ENCODE measurements around the gene VCX3B.

VCX3B gene

DNA sequence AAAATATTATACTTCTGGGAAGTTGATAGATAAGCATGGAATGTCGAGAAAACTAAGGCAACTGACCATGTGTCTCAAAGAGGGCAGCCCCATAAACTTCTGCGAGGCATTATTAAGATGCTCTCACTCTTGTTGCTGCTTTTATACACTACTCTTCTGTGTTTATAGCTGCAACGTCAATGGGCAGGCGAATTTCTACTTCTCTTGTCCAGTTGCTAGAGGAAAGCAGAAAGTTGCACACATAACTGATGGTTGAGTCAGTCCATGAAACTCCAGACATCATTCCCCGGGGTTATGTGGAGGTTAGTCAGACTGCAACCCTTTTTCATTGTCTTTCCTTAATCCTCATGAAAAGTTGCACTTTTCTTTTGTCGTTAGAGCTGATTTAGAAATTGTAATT is 39.8 kb downstream of the VCX3B start:
- H3K23ac ChIP-seq (ENCODE audit: low read length in 2 of 2), result no peak overlapping the region
- no peak overlapping the region for H2AK5ac ChIP-seq (ENCODE audit: low read length, severe bottlenecking)
- no peak overlapping the region for H2BK120ac ChIP-seq (ENCODE audit: low read depth, low read length)
- H2BK15ac ChIP-seq (ENCODE audit: low read depth, poor library complexity, severe bottlenecking), result no peak overlapping the region
- no peak overlapping the region for H3K18ac ChIP-seq (ENCODE audit: low read depth in 1 of 2, low read length in 2 of 2)
- H3K4ac ChIP-seq (ENCODE audit: low read depth in 1 of 2, low read length in 2 of 2), result no peak overlapping the region
- no peaks in the 10 kb centered on the region for H3K79me1 ChIP-seq (replicated peaks; ENCODE audit: low read length, poor library complexity, severe bottlenecking)
- no peak overlapping the region for H3K9ac ChIP-seq (ENCODE audit: low read length)
- no peaks in the 10 kb centered on the region for H3K36me3 ChIP-seq (ENCODE audit: control insufficient read depth in 1 of 2, insufficient read depth in 2 of 2, low read depth in 1 of 2, low read length in 2 of 2)
- no peak overlapping the region for H2BK5ac ChIP-seq (ENCODE audit: low read depth, low read length, poor library complexity, severe bottlenecking)
- no peak overlapping the region for H3K14ac ChIP-seq (ENCODE audit: low read length in 2 of 2)
- H3K4me1 ChIP-seq (ENCODE audit: control insufficient read depth, insufficient read depth, low read depth, low read length), result peaks cover 2% of the 10 kb centered on the region
- no peak overlapping the region for H3K4me2 ChIP-seq (ENCODE audit: low read length, poor library complexity, severe bottlenecking)
- no peak overlapping the region for H2AFZ ChIP-seq (ENCODE audit: low read depth, low read length)
- no peaks in the 10 kb centered on the region for H3K27me3 ChIP-seq (ENCODE audit: control insufficient read depth in 1 of 2, insufficient read depth in 1 of 2, low read length in 2 of 2)
- WGBS, result 45% methylated on average over 5 of the region's 6 CpGs
- no peaks in the 10 kb centered on the region for H3K9me3 ChIP-seq (ENCODE audit: control insufficient read depth, low read length)
- H3K4me3 ChIP-seq (ENCODE audit: insufficient read depth in 1 of 2, low read depth in 1 of 2, low read length in 2 of 2), result no peak overlapping the region
- peak; percentile 5 for DNase-seq
- H4K8ac ChIP-seq (ENCODE audit: low read length), result no peak overlapping the region
- no peak overlapping the region for H4K91ac ChIP-seq (ENCODE audit: low read length)
- H3K27ac ChIP-seq (ENCODE audit: low read length, poor library complexity, severe bottlenecking), result peak overlapping the region; percentile 45
- no peak overlapping the region for H2BK12ac ChIP-seq (ENCODE audit: low read length in 2 of 2)
